Measurements from ENCODE around the gene SNX1. TPM values are rescaled to one million over a fixed set of nuclear protein-coding genes. Genes with fewer than 3 reads are reported as not detected.
A peak's percentile ranks its signal among the peaks of the same experiment; 100 is the strongest.

Gene SNX1
- total RNA-seq, 6 experiments from 2014 or later: 40.7 to 71.1 (median 59.8) TPM

GRCh38 chr15:64149893-64150578 is 54.3 kb downstream of the SNX1 start:
- Histone ChIP-seq H3K36me3 (peaks cover 0 to 9% (median 1%) of the 10 kb centered on the region in 4 donors), H3K4me3 (no peak overlapping the region), H3K27me3 (no peaks in the 10 kb centered on the region), H3K4me1 (peaks cover 0 to 22% (median 4%) of the 10 kb centered on the region in 4 donors), H3K9me3 (no peaks in the 10 kb centered on the region), H3K27ac (no peak overlapping the region)
- 40% methylated on average over 1 of the region's 9 CpGs for WGBS (ENCODE audit: insufficient coverage, low coverage, low lambda C conversion rate, missing lambda C conversion rate)
- TF ChIP-seq CTCF (IDR thresholded peaks at IDR 0.05): no peak
- intact Hi-C loops (cut with DNase I): loop anchor here (10.0 kb wide), 1 partner anchor 55 kb away; the partner anchor contains the start of genes CIAO2A (in 2 of the 2) and SNX1 (in 2 of the 2)
- ATAC-seq (no peak), DNase-seq (peak in 2 of 3 donors; percentile 29 to 40)

- intact Hi-C loops (cut with DNase I): loop anchor here (10.0 kb wide), 1 partner anchor 57 kb away; the partner anchor contains the start of genes CIAO2A (in 2 of the 2) and SNX1 (in 2 of the 2)
- peak within 1 kb of the TSS; percentile 56 to 61 (median 58) for H3K4me3 ChIP-seq
- WGBS (ENCODE audit: insufficient coverage, low coverage, low lambda C conversion rate, missing lambda C conversion rate): no CpG with 5 or more reads among the region's 83 CpGs
- TF ChIP-seq POLR2A (IDR thresholded peaks at IDR 0.05) (no peak), CTCF (IDR thresholded peaks at IDR 0.05) (no peak)
- H3K9me3 ChIP-seq: no peaks in the 10 kb centered on the region
- H3K27me3 ChIP-seq: no peaks in the 10 kb centered on the region
- peaks cover 0 to 22% (median 4%) of the 10 kb centered on the region in 4 donors for H3K4me1 ChIP-seq
- peak in 3 of 4 donors; percentile 0 to 3 (median 3) for ATAC-seq
- peaks cover 0 to 28% (median 14%) of the 10 kb centered on the region in 4 donors for H3K36me3 ChIP-seq
- DNase-seq: peak; percentile 57 to 63 (median 62)
- peak within 1 kb of the TSS in 1 of 3 donors; percentile 15 for H3K27ac ChIP-seq
Measured at GRCh38 chr15:64151727-64152506, 56.1 kb downstream of the SNX1 start, which contains the start of gene SNX22. TSS of gene SNX22 (plus strand) at chr15:64151731. CDS start at chr15:64151776, 45 bp downstream.

GRCh38 chr15:64152507-64153387 is 57.0 kb downstream of the SNX1 start:
- Histone ChIP-seq H3K27ac (no peak overlapping the region), H3K27me3 (no peaks in the 10 kb centered on the region), H3K4me1 (peaks cover 0 to 22% (median 4%) of the 10 kb centered on the region in 4 donors), H3K36me3 (peaks cover 0 to 36% (median 19%) of the 10 kb centered on the region in 4 donors), H3K9me3 (no peaks in the 10 kb centered on the region), H3K4me3 (peak overlapping the region; percentile 56 to 61 (median 58))
- DNase-seq (peak; percentile 46 to 55 (median 53)), ATAC-seq (no peak)
- 13% methylated on average over 5 of the region's 27 CpGs for WGBS (ENCODE audit: insufficient coverage, low coverage, low lambda C conversion rate, missing lambda C conversion rate)
- TF ChIP-seq POLR2A (IDR thresholded peaks at IDR 0.05) (no peak), CTCF (IDR thresholded peaks at IDR 0.05) (no peak)
- intact Hi-C loops (cut with DNase I): loop anchor here (10.0 kb wide), 1 partner anchor 58 kb away; the partner anchor contains the start of genes CIAO2A (in 2 of the 2) and SNX1 (in 2 of the 2)
